HK-2 (cell line): Measurements from ENCODE around the gene HTR3A.

ENCODE experiments used
- DNase-seq: peaks from one replicate; pipeline ENCODE4 v3.0.0-alpha.2; 2018; ENCODE audit not compliant: unreplicated experiment

HTR3A gene

DNA sequence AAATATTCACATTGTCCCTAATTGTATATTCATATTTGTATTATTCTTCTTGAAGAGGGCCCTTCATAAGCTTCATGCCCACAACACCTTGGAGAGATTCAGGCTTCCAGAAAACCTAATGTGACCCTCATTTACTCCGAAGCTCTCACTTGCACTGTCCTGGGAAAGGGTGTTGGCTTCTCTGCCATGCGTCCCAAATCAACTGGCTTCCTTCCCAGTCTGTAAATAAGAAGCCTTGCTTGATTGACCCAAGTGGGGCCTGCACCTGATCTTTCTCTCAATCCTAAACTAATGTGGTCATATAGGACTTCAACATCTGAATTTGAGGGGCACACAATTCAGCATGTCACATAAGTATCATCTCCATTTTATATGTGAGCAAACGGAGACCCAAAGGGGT is 44.1 kb downstream of the HTR3A start:
- no peak for DNase-seq

GRCh38 chr11:114019574-114019973 is 44.7 kb downstream of the HTR3A start:
- DNase-seq: no peak

GRCh38 chr11:114025329-114025907 is 50.5 kb downstream of the HTR3A start:
- DNase-seq: no peak

- DNase-seq: no peak
Observed at GRCh38 chr11:114026355-114026754, 51.4 kb downstream of the HTR3A start.

DNA sequence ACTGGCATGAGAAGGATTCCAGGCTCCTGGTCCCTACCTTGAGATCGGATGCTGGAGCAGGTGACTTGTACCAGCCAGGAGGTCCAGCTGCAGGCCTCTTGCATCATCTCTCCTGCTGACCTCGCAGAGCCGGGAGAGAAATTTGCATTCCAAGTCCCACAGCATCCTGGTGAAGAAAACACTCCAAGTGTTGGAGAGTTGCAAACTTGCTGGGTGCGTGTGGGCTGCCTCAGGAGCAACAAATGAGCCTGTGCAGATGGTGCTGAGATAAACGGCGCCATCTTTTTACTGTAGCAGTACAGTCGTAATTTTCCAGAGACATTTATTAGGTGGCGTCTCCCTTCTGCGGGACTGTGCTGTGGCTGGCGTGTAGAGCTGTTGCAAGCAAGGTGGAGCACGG is 52.5 kb downstream of the HTR3A start:
- DNase-seq: no peak

- DNase-seq: no peak
Observed at GRCh38 chr11:114027926-114028325, 53.0 kb downstream of the HTR3A start.

- no peak for DNase-seq
Observed at GRCh38 chr11:114031246-114031966, 56.5 kb downstream of the HTR3A start.

GRCh38 chr11:114031967-114032320 is 57.0 kb downstream of the HTR3A start:
- DNase-seq: no peak

- DNase-seq: no peak
Observed at GRCh38 chr11:114033066-114033465, 58.2 kb downstream of the HTR3A start.

- DNase-seq: no peak
Observed at GRCh38 chr11:114033572-114033971, 58.7 kb downstream of the HTR3A start.

GRCh38 chr11:114034956-114035355 is 60.0 kb downstream of the HTR3A start:
- no peak for DNase-seq

- DNase-seq: peak; percentile 63
Observed at GRCh38 chr11:114036147-114036811, 61.4 kb downstream of the HTR3A start.

DNA sequence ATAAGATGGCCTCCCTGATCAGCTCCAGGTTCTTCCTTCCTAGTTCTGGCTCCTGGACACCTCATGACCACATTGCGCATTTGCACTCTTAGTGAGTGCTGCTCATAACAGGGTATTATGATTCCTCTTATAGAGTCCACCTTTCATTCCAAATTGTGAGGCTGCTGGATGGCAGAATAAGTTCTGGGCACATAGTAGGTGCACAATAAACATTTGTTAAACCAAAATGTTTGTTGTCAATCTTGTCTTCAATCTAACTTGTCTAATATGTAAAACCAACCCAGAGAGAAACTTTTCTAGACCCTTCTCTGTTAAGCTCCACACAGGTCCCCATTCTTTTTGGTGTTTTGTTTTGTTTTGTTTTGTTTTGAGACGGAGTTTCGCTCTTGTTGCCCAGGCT is 62.0 kb downstream of the HTR3A start:
- DNase-seq: no peak

GRCh38 chr11:114039551-114039950 is 64.6 kb downstream of the HTR3A start:
- DNase-seq: no peak
